H1 (cell line): Measurements from ENCODE around the gene TGM6.

Experiments
- CEBPB ChIP-seq: IDR thresholded peaks from 2 replicates; pipeline ENCODE4 v1.6.1; 2012; ENCODE audit warnings: low read depth, low read length
- CHD1 ChIP-seq: IDR thresholded peaks from 2 replicates; pipeline ENCODE4 v1.6.1; 2012; ENCODE audit warnings: low read depth, low read length, improper control_type of control experiment
- CTCF ChIP-seq, 3 experiments: IDR thresholded peaks; 1 replicate in 2 of 3; 2 replicates in 1 of 3; pipeline versions ENCODE4 v1.5.1 to v1.6.1; 2011; ENCODE audit warnings: low read length in 3 of 3, mild to moderate bottlenecking in 3 of 3, inconsistent platforms in 2 of 3, low read depth in 1 of 3, moderate library complexity in 1 of 3; ENCODE audit not compliant: insufficient read depth in 1 of 3; ENCODE audit errors: control extremely low read depth in 1 of 3
- EGR1 ChIP-seq: IDR thresholded peaks from 2 replicates; pipeline ENCODE4 v1.6.1; 2011; ENCODE audit warnings: low read depth, low read length, borderline replicate concordance
- EP300 ChIP-seq, 2 experiments: IDR thresholded peaks; 1 replicate in 1 of 2; 2 replicates in 1 of 2; pipeline ENCODE4 v1.6.1; 2011 to 2012; ENCODE audit warnings: low read depth in 2 of 2, low read length in 2 of 2, mild to moderate bottlenecking in 2 of 2, borderline replicate concordance in 1 of 2, inconsistent platforms in 1 of 2, moderate library complexity in 1 of 2
- EZH2 ChIP-seq: fragments of 200-600 bp; sonication (generic); IDR thresholded peaks from 2 replicates; pipeline ENCODE4 v1.7.1; 2012; ENCODE audit warnings: low read depth, mild to moderate bottlenecking, moderate library complexity, low read length, inconsistent platforms; ENCODE audit not compliant: severe bottlenecking
- KDM1A ChIP-seq: fragments of 200-600, 300-600 bp; sonication (generic); IDR thresholded peaks from 2 replicates; pipeline ENCODE4 v1.7.1; 2016; ENCODE audit warnings: mild to moderate bottlenecking, low read length, borderline replicate concordance
- MAX ChIP-seq: IDR thresholded peaks from 2 replicates; pipeline ENCODE4 v1.6.1; 2012; ENCODE audit warnings: inconsistent platforms
- POLR2A ChIP-seq, 2 experiments: IDR thresholded peaks; 1 replicate in 1 of 2; 2 replicates in 1 of 2; pipeline ENCODE4 v1.6.1; 2011; ENCODE audit warnings: low read depth in 2 of 2, low read length in 2 of 2, mild to moderate bottlenecking in 2 of 2; ENCODE audit errors: control extremely low read depth in 1 of 2
- POLR2AphosphoS5 ChIP-seq: IDR thresholded peaks from 2 replicates; pipeline ENCODE4 v1.6.1; 2011; ENCODE audit warnings: low read depth, low read length
- SUZ12 ChIP-seq: fragments of 200-600 bp; sonication (generic); IDR thresholded peaks from 2 replicates; pipeline ENCODE4 v1.6.1; 2012; ENCODE audit warnings: mild to moderate bottlenecking, inconsistent platforms, low read length, moderate library complexity, mixed read lengths

- TF ChIP-seq KDM1A (no peak), EP300 (IDR thresholded peaks at IDR 0.05; ENCODE audit: borderline replicate concordance in 1 of 2, low read depth in 2 of 2, low read length in 2 of 2) (no peak), POLR2A (IDR thresholded peaks at IDR 0.05; ENCODE audit: control extremely low read depth in 1 of 2, low read depth in 2 of 2, low read length in 2 of 2) (no peak), EGR1 (no peak), EZH2 (no peak), CTCF (IDR thresholded peaks at IDR 0.05; ENCODE audit: control extremely low read depth in 1 of 3, insufficient read depth in 1 of 3, low read depth in 1 of 3, low read length in 3 of 3) (no peak), SUZ12 (no peak), CHD1 (no peak), MAX (no peak), CEBPB (no peak), POLR2AphosphoS5 (no peak)
Measured at GRCh38 chr20:2337142-2337541, 43.6 kb upstream of the TGM6 start.
